ENCODE results near the gene CAPS.

The CAPS gene

GRCh38 chr19:5934774-5935472 lies 20.9 kb downstream of the CAPS start:
- H3K36me3 Mint-ChIP-seq (ENCODE audit: insufficient read depth): peaks cover 26% of the 10 kb centered on the region
- no peaks in the 10 kb centered on the region for H3K27me3 Mint-ChIP-seq
- peak overlapping the region; percentile 55 for H3K27ac Mint-ChIP-seq (ENCODE audit: low read depth)
- no peaks in the 10 kb centered on the region for H3K9me3 Mint-ChIP-seq
- H3K4me3 Mint-ChIP-seq: no peak overlapping the region
- H3K4me1 Mint-ChIP-seq: peaks cover 19% of the 10 kb centered on the region
- DNase-seq (ENCODE audit: low spot score in 2 of 2) (no peak), ATAC-seq (replicated peaks; ENCODE audit: extremely low read depth, poor library complexity, severe bottlenecking) (no peak)

GRCh38 chr19:5935473-5936291 lies 21.6 kb downstream of the CAPS start:
- H3K4me3 Mint-ChIP-seq: no peak overlapping the region
- DNase-seq (ENCODE audit: low spot score in 2 of 2) (no peak), ATAC-seq (replicated peaks; ENCODE audit: extremely low read depth, poor library complexity, severe bottlenecking) (no peak)
- peaks cover 19% of the 10 kb centered on the region for H3K4me1 Mint-ChIP-seq
- peaks cover 29% of the 10 kb centered on the region for H3K36me3 Mint-ChIP-seq (ENCODE audit: insufficient read depth)
- H3K27me3 Mint-ChIP-seq: no peaks in the 10 kb centered on the region
- peak overlapping the region; percentile 55 for H3K27ac Mint-ChIP-seq (ENCODE audit: low read depth)
- H3K9me3 Mint-ChIP-seq: no peaks in the 10 kb centered on the region

- H3K36me3 Mint-ChIP-seq (ENCODE audit: insufficient read depth): peaks cover 29% of the 10 kb centered on the region
- H3K27ac Mint-ChIP-seq (ENCODE audit: low read depth): no peak overlapping the region
- DNase-seq (ENCODE audit: low spot score in 2 of 2) (no peak), ATAC-seq (replicated peaks; ENCODE audit: extremely low read depth, poor library complexity, severe bottlenecking) (no peak)
- H3K27me3 Mint-ChIP-seq: no peaks in the 10 kb centered on the region
- H3K9me3 Mint-ChIP-seq: no peaks in the 10 kb centered on the region
- peaks cover 19% of the 10 kb centered on the region for H3K4me1 Mint-ChIP-seq
- no peak overlapping the region for H3K4me3 Mint-ChIP-seq
Measured at GRCh38 chr19:5936292-5936592, 22.2 kb downstream of the CAPS start.

- Mint-ChIP-seq H3K27ac (ENCODE audit: low read depth) (peak overlapping the region; percentile 11), H3K36me3 (ENCODE audit: insufficient read depth) (peaks cover 23% of the 10 kb centered on the region), H3K4me1 (peaks cover 19% of the 10 kb centered on the region)
Measured at GRCh38 chr19:5937550-5937949, 23.5 kb downstream of the CAPS start.

GRCh38 chr19:5940260-5941208 lies 26.5 kb downstream of the CAPS start:
- Mint-ChIP-seq H3K4me1 (peaks cover 28% of the 10 kb centered on the region), H3K9me3 (no peaks in the 10 kb centered on the region), H3K36me3 (ENCODE audit: insufficient read depth) (peaks cover 20% of the 10 kb centered on the region), H3K4me3 (no peak overlapping the region), H3K27ac (ENCODE audit: low read depth) (peak overlapping the region; percentile 53), H3K27me3 (no peaks in the 10 kb centered on the region)
- DNase-seq (ENCODE audit: low spot score in 2 of 2) (no peak), ATAC-seq (replicated peaks; ENCODE audit: extremely low read depth, poor library complexity, severe bottlenecking) (no peak)

More at GRCh38 chr19:5937550-5937949, 23.5 kb downstream of the CAPS start:
- no peak overlapping the region for H3K4me3 Mint-ChIP-seq
- H3K27me3 Mint-ChIP-seq: no peaks in the 10 kb centered on the region
- ATAC-seq (replicated peaks; ENCODE audit: extremely low read depth, poor library complexity, severe bottlenecking) (no peak), DNase-seq (ENCODE audit: low spot score in 2 of 2) (no peak)
- no peaks in the 10 kb centered on the region for H3K9me3 Mint-ChIP-seq

- Mint-ChIP-seq H3K4me1 (peaks cover 28% of the 10 kb centered on the region), H3K27ac (ENCODE audit: low read depth) (no peak overlapping the region), H3K4me3 (no peak overlapping the region), H3K36me3 (ENCODE audit: insufficient read depth) (peaks cover 17% of the 10 kb centered on the region), H3K9me3 (no peaks in the 10 kb centered on the region), H3K27me3 (no peaks in the 10 kb centered on the region)
- DNase-seq (ENCODE audit: low spot score in 2 of 2) (no peak), ATAC-seq (replicated peaks; ENCODE audit: extremely low read depth, poor library complexity, severe bottlenecking) (no peak)
Measured at GRCh38 chr19:5941673-5942072, 27.6 kb downstream of the CAPS start.

- no peaks in the 10 kb centered on the region for H3K9me3 Mint-ChIP-seq
- peaks cover 16% of the 10 kb centered on the region for H3K36me3 Mint-ChIP-seq (ENCODE audit: insufficient read depth)
- no peaks in the 10 kb centered on the region for H3K27me3 Mint-ChIP-seq
- peaks cover 33% of the 10 kb centered on the region for H3K4me1 Mint-ChIP-seq
- no peak for DNase-seq (ENCODE audit: low spot score in 2 of 2)
- H3K27ac Mint-ChIP-seq (ENCODE audit: low read depth): no peak overlapping the region
- no peak for ATAC-seq (replicated peaks; ENCODE audit: extremely low read depth, poor library complexity, severe bottlenecking)
- no peak overlapping the region for H3K4me3 Mint-ChIP-seq
Measured at GRCh38 chr19:5943045-5943444, 29.0 kb downstream of the CAPS start.

- H3K4me1 Mint-ChIP-seq: peaks cover 37% of the 10 kb centered on the region
- DNase-seq (ENCODE audit: low spot score in 2 of 2): no peak
Measured at GRCh38 chr19:5943623-5944022, 29.6 kb downstream of the CAPS start.

GRCh38 chr19:5947435-5947834 lies 33.4 kb downstream of the CAPS start:
- Mint-ChIP-seq H3K4me1 (peaks cover 73% of the 10 kb centered on the region), H3K36me3 (ENCODE audit: insufficient read depth) (peaks cover 13% of the 10 kb centered on the region), H3K27me3 (no peaks in the 10 kb centered on the region), H3K27ac (ENCODE audit: low read depth) (peak overlapping the region; percentile 58), H3K4me3 (no peak overlapping the region), H3K9me3 (no peaks in the 10 kb centered on the region)
- no peak for ATAC-seq (replicated peaks; ENCODE audit: extremely low read depth, poor library complexity, severe bottlenecking)
- DNase-seq (ENCODE audit: low spot score in 2 of 2): no peak

More at GRCh38 chr19:5943623-5944022, 29.6 kb downstream of the CAPS start:
- ATAC-seq (replicated peaks; ENCODE audit: extremely low read depth, poor library complexity, severe bottlenecking): no peak
- Mint-ChIP-seq H3K27ac (ENCODE audit: low read depth) (no peak overlapping the region), H3K9me3 (no peaks in the 10 kb centered on the region), H3K4me3 (no peak overlapping the region), H3K27me3 (no peaks in the 10 kb centered on the region), H3K36me3 (ENCODE audit: insufficient read depth) (peaks cover 16% of the 10 kb centered on the region)

- Mint-ChIP-seq H3K9me3 (no peaks in the 10 kb centered on the region), H3K4me1 (peaks cover 86% of the 10 kb centered on the region), H3K4me3 (peak overlapping the region; percentile 36), H3K36me3 (ENCODE audit: insufficient read depth) (peaks cover 13% of the 10 kb centered on the region), H3K27ac (ENCODE audit: low read depth) (peak overlapping the region; percentile 58), H3K27me3 (no peaks in the 10 kb centered on the region)
- DNase-seq (ENCODE audit: low spot score in 2 of 2) (no peak), ATAC-seq (replicated peaks; ENCODE audit: extremely low read depth, poor library complexity, severe bottlenecking) (peak; percentile 19)
Measured at GRCh38 chr19:5948752-5949564, 34.9 kb downstream of the CAPS start.

GRCh38 chr19:5949792-5950305 lies 35.8 kb downstream of the CAPS start:
- Mint-ChIP-seq H3K4me1 (peaks cover 86% of the 10 kb centered on the region), H3K9me3 (no peaks in the 10 kb centered on the region), H3K36me3 (ENCODE audit: insufficient read depth) (peaks cover 12% of the 10 kb centered on the region)

More at GRCh38 chr19:5949792-5950305, 35.8 kb downstream of the CAPS start:
- Mint-ChIP-seq H3K27ac (ENCODE audit: low read depth) (peak overlapping the region; percentile 58), H3K27me3 (no peaks in the 10 kb centered on the region), H3K4me3 (peak overlapping the region; percentile 36)
- DNase-seq (ENCODE audit: low spot score in 2 of 2): no peak
- peak; percentile 37 for ATAC-seq (replicated peaks; ENCODE audit: extremely low read depth, poor library complexity, severe bottlenecking)

Data from central memory CD8-positive, alpha-beta T cell (primary cell).